HG03571 (cell line): ENCODE measurements around the gene CMTM1.
A peak's percentile ranks its signal among the peaks of the same experiment; 100 is the strongest.

Experiments
- ATAC-seq: cut with Tn5 transposase; IDR thresholded peaks from one replicate; pipeline ENCODE4 v1.9.1; 2021; ENCODE audit not compliant: unreplicated experiment

Gene CMTM1

DNA sequence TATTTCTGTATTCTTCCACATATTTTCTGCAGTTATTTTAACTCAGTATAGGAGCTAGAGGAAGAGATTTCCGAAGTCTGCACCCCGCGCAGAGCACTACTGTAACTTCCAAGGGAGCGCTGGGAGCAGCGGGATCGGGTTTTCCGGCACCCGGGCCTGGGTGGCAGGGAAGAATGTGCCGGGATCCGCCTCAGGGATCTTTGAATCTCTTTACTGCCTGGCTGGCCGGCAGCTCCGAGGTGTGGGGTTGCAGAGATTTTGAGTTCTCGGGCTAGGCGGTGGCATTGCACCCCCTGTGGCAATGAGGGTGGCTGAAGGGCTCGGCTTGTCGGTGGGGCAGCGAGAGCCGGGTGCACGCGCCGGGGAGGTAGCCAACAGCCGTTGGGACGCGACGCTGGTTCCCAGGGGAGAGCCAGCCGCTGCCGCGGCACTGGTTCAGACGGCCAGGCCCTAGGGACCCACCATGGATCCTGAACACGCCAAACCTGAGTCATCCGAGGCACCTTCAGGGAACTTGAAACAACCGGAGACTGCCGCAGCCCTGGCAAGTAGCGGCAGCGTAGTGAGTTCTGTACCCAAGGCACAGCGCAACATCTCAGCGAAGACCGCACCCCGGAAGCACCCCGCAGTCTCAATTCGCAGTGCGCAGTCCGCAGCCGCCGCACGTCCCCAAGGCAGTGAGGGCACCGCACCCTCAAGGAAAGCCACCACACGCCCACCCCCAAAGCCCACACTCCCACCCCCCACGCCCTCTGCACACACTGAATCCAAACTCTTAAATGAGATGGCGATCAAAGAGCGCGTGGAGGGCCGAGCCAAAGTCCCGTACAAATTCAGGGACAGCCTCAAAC, at the start of gene CMTM1:
CMTM1 (plus strand) TSS at position 389 of the 851 bp plus-strand sequence; CDS start at position 464, 75 bp downstream.
- no peak for ATAC-seq

GRCh38 chr16:66516509-66516807, 49.8 kb upstream of the CMTM1 start:
- ATAC-seq, result no peak

DNA sequence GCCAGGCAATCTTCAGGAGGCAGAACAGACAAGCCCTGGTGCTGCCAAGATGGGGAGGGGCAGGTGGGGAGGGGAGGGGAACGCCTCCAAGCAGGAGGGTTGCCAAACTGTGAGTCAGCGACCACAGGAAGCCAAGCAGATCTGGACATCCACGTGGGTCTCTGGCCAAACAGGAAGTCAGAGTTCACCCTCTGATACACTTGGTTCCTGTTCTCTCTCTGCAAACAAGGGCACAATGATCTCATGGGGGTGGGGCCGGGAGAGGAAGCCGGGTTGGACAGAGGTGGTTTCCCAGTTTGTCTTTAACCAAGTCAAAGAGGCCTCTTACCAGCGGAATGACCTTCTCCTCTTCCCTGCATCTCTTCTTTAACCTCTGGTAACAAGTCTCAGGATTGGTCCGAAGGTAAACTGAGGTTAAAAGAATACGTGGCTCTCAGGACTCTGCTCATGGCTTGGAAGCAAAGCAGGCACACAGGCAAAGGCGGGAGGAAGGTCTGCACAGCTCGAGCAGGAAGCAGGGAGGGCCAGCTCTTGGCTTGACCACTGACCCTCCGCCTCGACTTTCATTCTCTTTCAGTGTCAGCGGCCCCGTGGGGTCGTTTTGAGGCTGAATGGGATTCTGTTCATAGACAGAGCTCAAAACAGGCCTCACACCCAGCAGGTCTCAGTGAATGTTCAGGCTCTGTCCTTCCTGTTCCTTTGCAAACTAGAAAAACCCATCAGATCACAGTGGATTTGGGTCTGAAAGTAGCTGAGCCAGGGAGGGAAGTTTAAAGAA, 49.2 kb upstream of the CMTM1 start:
- ATAC-seq, result peak; percentile 97

DNA sequence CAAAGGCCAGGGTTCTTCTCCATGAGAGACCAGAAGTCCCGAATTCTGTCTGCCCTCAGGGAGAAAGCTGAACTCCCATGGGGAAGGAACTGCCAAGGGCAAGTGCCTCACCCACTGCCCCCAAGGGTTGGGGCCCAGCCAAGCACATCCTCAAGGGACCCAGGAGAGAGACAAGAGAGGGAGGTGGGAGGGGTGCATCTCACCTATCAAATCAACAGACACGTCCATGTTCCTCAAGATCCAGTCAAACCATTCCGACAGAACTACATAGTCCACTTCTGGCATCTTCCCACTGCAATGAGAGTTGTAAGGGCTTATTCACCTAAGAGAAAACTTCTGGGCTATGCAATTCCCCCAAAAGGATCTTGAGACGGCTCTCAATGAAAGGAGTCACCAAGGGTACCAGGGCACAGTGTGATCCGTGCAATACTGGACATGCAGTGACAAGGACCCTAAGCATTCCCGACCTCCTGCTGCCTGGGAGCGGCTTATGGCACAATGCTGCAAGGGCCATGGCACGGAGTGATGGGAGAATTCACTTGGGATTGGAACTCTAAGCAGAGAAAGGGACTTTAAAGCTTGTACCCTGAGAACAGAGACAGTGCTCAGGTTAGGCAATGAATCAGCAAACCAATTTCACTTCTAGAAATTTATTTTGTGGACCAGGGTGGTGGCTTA, 48.5 kb upstream of the CMTM1 start:
- no peak for ATAC-seq

DNA sequence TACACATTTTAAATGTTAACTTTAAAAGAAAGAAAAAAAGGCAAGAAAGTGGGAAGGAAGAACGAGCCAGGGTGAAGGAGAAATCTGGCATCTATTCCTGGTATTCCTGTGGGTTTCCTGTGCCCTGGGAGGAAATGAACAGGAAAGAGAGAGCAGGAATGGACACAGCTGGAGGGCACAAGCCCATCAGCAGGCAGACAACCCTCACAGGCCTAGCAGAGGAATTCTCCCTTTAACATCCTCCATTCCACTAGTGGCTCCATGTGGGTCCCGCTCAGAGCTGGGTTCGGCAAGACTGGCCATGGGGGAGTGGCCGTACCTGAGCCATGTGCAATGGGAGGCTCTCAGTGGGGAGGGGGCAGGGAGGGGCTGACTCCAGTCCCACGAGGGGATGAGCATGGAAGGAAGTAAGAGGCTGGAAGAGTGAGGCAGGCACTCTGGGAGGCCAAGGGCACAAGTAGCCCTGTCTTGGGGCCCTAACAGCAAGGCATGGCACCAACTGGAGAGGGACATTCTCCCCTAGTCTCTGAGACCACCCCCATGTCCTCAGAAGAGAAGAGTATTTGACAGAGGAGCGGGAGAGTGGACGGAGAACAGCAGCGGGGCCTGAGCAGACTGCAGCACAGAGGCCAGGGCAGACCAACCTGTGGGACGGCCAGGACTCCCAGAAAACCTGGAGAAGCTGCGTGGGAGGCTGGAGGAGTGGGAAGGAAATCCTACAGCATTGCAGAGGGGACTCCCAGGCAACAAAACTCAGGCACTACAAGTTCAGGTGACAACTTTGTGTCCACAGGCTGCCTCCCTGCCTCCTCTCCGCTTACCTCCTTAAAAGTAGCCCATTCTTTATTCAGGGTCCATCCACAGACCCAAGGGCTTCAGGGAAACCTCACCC, 46.5 kb upstream of the CMTM1 start:
- no peak for ATAC-seq

- ATAC-seq, result no peak
These were observed 45.7 kb upstream of the CMTM1 start for GRCh38 chr16:66520406-66521170.

DNA sequence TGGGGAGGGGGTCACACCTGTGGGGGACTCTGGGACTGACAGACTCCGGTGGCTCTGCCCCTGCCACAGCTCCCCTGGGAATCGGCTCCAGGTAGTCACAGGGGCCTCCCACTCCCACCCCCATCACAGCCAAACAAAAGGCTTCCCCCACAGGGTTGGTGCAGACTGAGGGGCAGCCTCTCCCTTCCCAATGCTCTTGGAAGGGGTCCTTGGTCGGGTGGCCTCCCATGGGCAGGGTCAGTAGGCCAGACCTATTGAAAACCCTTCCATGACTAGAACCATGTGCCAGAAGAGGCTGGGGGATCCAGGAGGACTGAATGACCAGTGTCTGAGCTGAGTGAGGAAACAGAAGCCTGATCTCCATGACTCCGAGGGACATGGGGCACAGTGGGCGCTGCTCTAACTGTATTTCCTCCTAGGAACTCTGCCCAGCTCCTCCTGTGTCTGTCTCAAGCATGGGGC, 45.0 kb upstream of the CMTM1 start:
- no peak for ATAC-seq

GRCh38 chr16:66521951-66522771, 44.1 kb upstream of the CMTM1 start:
- ATAC-seq, result peak; percentile 35

GRCh38 chr16:66522816-66523590, 43.2 kb upstream of the CMTM1 start:
- ATAC-seq, result no peak

DNA sequence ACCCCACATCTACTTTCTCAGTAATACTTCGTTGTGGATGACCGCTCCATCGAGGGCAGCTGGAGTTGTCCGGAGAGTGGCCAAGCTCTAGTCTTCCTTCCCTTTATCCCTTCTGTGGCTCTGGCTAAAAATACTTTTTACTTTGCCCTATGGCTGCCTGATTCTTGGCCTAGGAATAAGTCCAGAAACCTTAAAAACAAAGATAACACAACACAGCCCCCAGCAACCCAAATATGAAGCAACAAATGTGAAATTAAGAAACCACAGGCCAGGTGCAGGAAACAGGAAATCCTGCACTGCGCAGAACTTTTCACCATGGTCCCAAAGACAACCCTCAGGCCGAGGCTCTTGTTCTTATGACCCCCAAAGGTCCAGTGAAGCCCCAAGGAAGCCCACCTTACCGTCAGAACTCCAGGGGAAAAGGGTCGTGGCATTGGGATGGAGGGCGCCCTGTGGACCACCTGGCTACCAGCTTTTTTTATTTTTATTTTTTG, 42.3 kb upstream of the CMTM1 start:
- no peak for ATAC-seq

DNA sequence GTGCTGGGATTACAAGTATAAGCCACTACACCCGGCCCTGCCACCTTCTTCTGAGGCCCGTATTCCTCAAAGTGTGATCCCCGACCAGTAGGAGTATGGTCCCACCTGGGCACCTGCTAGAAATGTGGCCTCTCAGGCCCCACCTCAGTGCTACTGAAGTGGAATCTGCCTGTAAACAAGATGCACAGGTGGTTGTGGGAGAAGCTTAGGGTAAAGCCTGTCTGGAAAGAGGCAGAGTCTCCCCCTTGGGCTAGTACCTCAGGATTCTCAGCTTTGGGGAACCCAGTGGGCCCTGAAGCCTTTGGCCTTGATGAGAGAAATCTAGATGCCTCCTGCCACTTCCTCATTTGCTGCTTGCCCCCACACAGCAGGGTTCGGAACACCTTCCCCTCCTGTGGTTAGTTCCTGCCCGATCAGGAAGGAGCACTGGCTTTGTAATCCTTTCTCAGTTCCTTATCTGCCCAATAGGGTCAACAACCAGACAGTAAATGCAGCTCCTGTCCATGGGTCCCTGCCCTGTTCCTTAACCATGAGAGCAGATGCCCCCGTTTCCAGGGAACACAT, 41.6 kb upstream of the CMTM1 start:
- ATAC-seq, result peak; percentile 63

DNA sequence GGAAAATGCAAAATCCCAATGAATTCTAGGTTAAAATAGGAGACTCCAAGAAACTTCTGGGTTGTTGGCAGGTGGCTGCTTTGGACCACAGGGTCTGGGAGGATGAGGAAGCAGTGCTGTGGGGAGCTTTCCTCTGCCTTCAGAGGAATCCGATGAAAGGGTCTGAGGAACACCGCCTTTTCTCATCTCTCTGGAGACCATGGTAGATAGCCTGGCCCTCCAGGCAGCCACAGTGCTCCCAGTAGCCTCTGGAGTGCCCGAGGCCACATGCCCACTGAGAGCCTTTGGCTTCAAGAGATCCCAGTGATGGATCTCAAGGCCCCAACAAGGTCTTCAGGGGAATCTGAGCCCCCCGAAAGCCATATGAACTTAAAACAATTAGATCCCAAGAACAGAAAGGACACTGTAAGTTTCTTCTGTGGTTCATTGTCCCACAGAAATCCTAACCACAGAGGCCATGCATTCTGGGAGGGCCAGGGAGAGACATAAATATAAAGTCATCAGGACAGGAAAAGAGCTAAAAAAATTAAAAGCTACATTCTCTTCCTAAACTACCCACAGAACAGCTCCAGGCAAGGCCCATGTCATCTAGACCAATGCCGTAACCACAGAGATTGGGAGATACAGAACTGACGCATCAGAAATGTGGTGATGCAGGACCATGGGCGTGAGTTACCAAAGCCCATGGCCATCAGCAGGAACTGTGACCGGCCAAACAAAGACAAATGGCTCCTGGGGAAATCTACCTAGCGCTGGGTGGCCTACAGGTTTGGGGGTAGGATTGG, 40.7 kb upstream of the CMTM1 start:
- ATAC-seq, result no peak

DNA sequence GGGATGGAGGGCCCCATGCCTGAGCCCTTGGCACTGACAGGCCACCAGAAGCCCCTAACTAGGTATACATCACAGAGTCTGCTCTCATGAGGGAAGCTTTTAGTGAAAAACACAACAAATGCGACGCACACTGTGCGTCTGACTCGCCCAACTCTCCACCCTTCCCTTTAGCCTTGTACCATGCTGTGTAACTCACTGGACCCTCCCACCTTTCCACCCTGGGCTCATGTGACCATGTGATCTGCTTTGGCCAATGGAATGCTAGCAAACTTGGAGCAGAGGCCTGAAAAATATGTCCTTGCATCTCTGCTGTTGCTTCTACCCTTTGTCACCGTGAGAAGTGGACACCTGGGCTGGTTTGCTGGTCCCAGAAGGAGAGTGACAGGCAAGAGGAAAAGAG, 37.9 kb upstream of the CMTM1 start:
- ATAC-seq, result no peak

DNA sequence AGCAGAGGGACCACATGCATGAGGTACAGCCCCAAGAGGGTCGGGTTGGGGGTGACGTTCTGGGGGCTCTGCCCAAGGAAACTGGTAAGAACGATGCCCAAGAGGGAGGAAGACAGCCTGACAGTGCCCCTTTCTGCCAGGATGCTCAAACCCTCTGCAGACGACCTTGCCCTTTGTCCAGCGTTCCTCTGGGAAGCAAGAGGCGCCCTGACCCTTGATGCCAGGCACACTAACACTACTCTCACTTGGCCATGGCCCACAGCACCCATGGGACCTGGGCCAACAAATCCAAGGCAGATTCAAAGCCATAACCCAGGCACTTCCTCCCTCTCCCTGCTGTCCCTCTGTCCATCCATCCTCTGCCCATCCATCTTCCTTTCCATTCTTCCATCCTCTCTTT, 36.8 kb upstream of the CMTM1 start:
- no peak for ATAC-seq

- no peak for ATAC-seq
These were observed 31.9 kb upstream of the CMTM1 start for GRCh38 chr16:66534376-66534799.

GRCh38 chr16:66536525-66536924, 29.7 kb upstream of the CMTM1 start:
- no peak for ATAC-seq

- ATAC-seq, result no peak
These were observed 29.0 kb upstream of the CMTM1 start for GRCh38 chr16:66537236-66537635.
